HepG2 (cell line): ENCODE results near the gene PC. TPM values are rescaled to one million over a fixed set of nuclear protein-coding genes. Genes with fewer than 3 reads are reported as not detected.

Source experiments
- ATAC-seq: fragments of 200-7000 bp; cut with Tn5 transposase; 3 replicates; pipeline ENCODE4 v1.9.1; 2020; ENCODE audit warnings: mild to moderate bottlenecking, moderate library complexity
- BruUV-seq: library from RNA; stranded (reverse); fragments of 400-500 nt; replicated peaks from 2 replicates; lab custom pipeline; 2021; lab: Mats Ljungman, UMichigan
- CTCF ChIA-PET: fragments of 300-600 bp; formaldehyde crosslinking; extraction: SDS; loops from one replicate; lab custom pipeline; 2021; ENCODE audit warnings: low total read pairs, inconsistent platforms, low intra/inter-chr PET ratio; lab: Yijun Ruan, JAX
- POLR2A ChIA-PET: fragments of 350-600 bp; sonication (Branson Sonifier 250); formaldehyde crosslinking; loops from one replicate; lab custom pipeline; 2020; ENCODE audit warnings: antibody characterized with exemption, inconsistent platforms; lab: Yijun Ruan, JAX
- DNase-seq: peaks from one replicate; pipeline ENCODE4 v3.0.0-alpha.2; 2015; ENCODE audit warnings: low spot score
- FAIRE-seq: peaks from 3 replicates; lab custom pipeline; 2011; peaks lifted over from hg19 to GRCh38; lab: Jason Lieb, UNC
- H2AFZ ChIP-seq: one replicate; pipeline ENCODE4 v1.6.1; 2011; ENCODE audit warnings: low read length, inconsistent platforms
- H3K27ac ChIP-seq: fragments of 300-600 bp; 3 replicates; pipeline ENCODE4 v1.8.0; 2011; ENCODE audit warnings: mixed run types, mild to moderate bottlenecking, mixed read lengths, low read length, inconsistent platforms; ENCODE audit not compliant: insufficient read depth; ENCODE audit errors: extremely low read length
- H3K27me3 ChIP-seq, 2 experiments: fragments of 200-600 bp in 1 of 2; 2 replicates in 1 of 2; 3 replicates in 1 of 2; pipeline versions ENCODE4 v1.6.0 to v1.8.0; 2011; ENCODE audit warnings: low read length in 2 of 2, mild to moderate bottlenecking in 2 of 2, moderate library complexity in 2 of 2, inconsistent platforms in 1 of 2; ENCODE audit not compliant: insufficient read depth in 2 of 2, control insufficient read depth in 1 of 2
- H3K36me3 ChIP-seq, 2 experiments: fragments of 200-600 bp in 1 of 2; replicated peaks in 1 of 2; 2 replicates in 1 of 2; 3 replicates in 1 of 2; pipeline versions ENCODE4 v1.5.1 to v1.8.0; 2011; ENCODE audit warnings: low read length in 2 of 2, inconsistent platforms in 1 of 2; ENCODE audit not compliant: insufficient read depth in 2 of 2, control insufficient read depth in 1 of 2
- H3K4me1 ChIP-seq: 2 replicates; pipeline ENCODE4 v1.5.1; 2012; ENCODE audit warnings: low read length, inconsistent platforms; ENCODE audit not compliant: insufficient read depth
- H3K4me2 ChIP-seq: 2 replicates; pipeline ENCODE4 v1.6.0; 2011; ENCODE audit warnings: low read depth, low read length, inconsistent platforms
- H3K4me3 ChIP-seq, 3 experiments: fragments of 200-600 bp in 1 of 3; sonication (generic), shearing (Covaris generic) in 1 of 3; replicated peaks in 1 of 3; 2 replicates each; pipeline ENCODE4 v1.5.1; 2011 to 2016; ENCODE audit warnings: low read length in 3 of 3, inconsistent platforms in 2 of 3, low read depth in 2 of 3, mild to moderate bottlenecking in 2 of 3, control low read depth in 1 of 3, mixed read lengths in 1 of 3; ENCODE audit not compliant: insufficient read depth in 1 of 3
- H3K79me2 ChIP-seq: one replicate; pipeline ENCODE4 v1.6.1; 2011; ENCODE audit warnings: low read length, inconsistent platforms; ENCODE audit not compliant: insufficient read depth
- H3K9ac ChIP-seq: 2 replicates; pipeline ENCODE4 v1.6.0; 2011; ENCODE audit warnings: mild to moderate bottlenecking, low read depth, low read length, inconsistent platforms; ENCODE audit not compliant: insufficient read depth
- H3K9me3 ChIP-seq: 2 replicates; pipeline ENCODE4 v1.5.1; 2012; ENCODE audit warnings: mild to moderate bottlenecking, low read length
- H4K20me1 ChIP-seq: 2 replicates; pipeline ENCODE4 v1.6.0; 2011; ENCODE audit warnings: inconsistent platforms, mild to moderate bottlenecking, low read length, moderate library complexity; ENCODE audit not compliant: insufficient read depth
- ETV5 ChIP-seq: IDR thresholded peaks from 2 replicates; pipeline ENCODE4 v1.6.1; 2018; ENCODE audit warnings: missing biosample characterization, missing genetic modification reagents, inconsistent platforms, borderline replicate concordance
- FOXA3 ChIP-seq: IDR thresholded peaks from 2 replicates; pipeline ENCODE4 v1.6.1; 2016; ENCODE audit warnings: missing genetic modification reagents, missing compliant biosample characterization
- GABPA ChIP-seq, 2 experiments: IDR thresholded peaks; 2 replicates each; pipeline ENCODE4 v1.6.1; 2011 to 2016; ENCODE audit warnings: low read depth in 2 of 2, low read length in 1 of 2, missing biosample characterization in 1 of 2, missing genetic modification characterization in 1 of 2
- HDAC1 ChIP-seq: sonication (generic); formaldehyde crosslinking; IDR thresholded peaks from 2 replicates; pipeline ENCODE4 v1.5.1; 2020; ENCODE audit warnings: mild to moderate bottlenecking, missing genetic modification reagents
- HNF4A ChIP-seq: sonication (generic); formaldehyde crosslinking; IDR thresholded peaks from 2 replicates; pipeline ENCODE4 v1.4.0; 2020; ENCODE audit warnings: missing genetic modification reagents
- JUND ChIP-seq: sonication (generic); formaldehyde crosslinking; IDR thresholded peaks from 2 replicates; pipeline ENCODE4 v1.8.0; 2022; ENCODE audit warnings: mild to moderate bottlenecking, missing genetic modification reagents
- PCBP2 ChIP-seq: fragments of 200-400 bp; formaldehyde crosslinking; optimal IDR thresholded peaks from 2 replicates; pipeline ENCODE3; 2018; ENCODE audit warnings: low read length, low read depth; ENCODE audit not compliant: poor library complexity, severe bottlenecking
- PHF21A ChIP-seq: sonication (generic); formaldehyde crosslinking; IDR thresholded peaks from 2 replicates; pipeline ENCODE4 v1.5.0; 2020; ENCODE audit warnings: mild to moderate bottlenecking, missing genetic modification reagents
- RCOR2 ChIP-seq: IDR thresholded peaks from 2 replicates; pipeline ENCODE4 v1.6.1; 2016; ENCODE audit warnings: missing biosample characterization, missing genetic modification reagents
- SP1 ChIP-seq, 2 experiments: fragments of 450-650 bp in 1 of 2; sonication (generic) in 1 of 2; formaldehyde crosslinking in 1 of 2; IDR thresholded peaks; 2 replicates each; pipeline versions ENCODE4 v1.4.0 to v1.6.1; 2016 to 2020; ENCODE audit warnings: missing genetic modification reagents in 1 of 2
- ZFP36 ChIP-seq: fragments of 150-350 bp; IDR thresholded peaks from 2 replicates; pipeline ENCODE4 v1.6.1; 2018; ENCODE audit warnings: borderline replicate concordance, low read length, low read depth; ENCODE audit not compliant: partially characterized antibody
- ZKSCAN1 ChIP-seq: fragments of 150-350 bp; IDR thresholded peaks from 2 replicates; pipeline ENCODE4 v1.6.1; 2014; ENCODE audit warnings: low read length
- ZMAT3 ChIP-seq: sonication (generic); formaldehyde crosslinking; conservative IDR thresholded peaks from 2 replicates; pipeline ENCODE4 v1.7.0; 2021; ENCODE audit warnings: missing genetic modification reagents
- ZNF234 ChIP-seq: sonication (generic); formaldehyde crosslinking; conservative IDR thresholded peaks from 2 replicates; pipeline ENCODE4 v1.5.1; 2020; ENCODE audit warnings: mild to moderate bottlenecking, missing genetic modification reagents
- ZNF350 ChIP-seq: sonication (generic); formaldehyde crosslinking; IDR thresholded peaks from 2 replicates; pipeline ENCODE4 v1.4.0; 2020; ENCODE audit warnings: mild to moderate bottlenecking, low read depth, missing genetic modification reagents, borderline replicate concordance
- ZNF484 ChIP-seq: sonication (generic); formaldehyde crosslinking; IDR thresholded peaks from 2 replicates; pipeline ENCODE4 v1.5.1; 2020; ENCODE audit warnings: mild to moderate bottlenecking, low read depth, missing genetic modification reagents, borderline replicate concordance
- ZNF501 ChIP-seq: sonication (generic); formaldehyde crosslinking; IDR thresholded peaks from 2 replicates; pipeline ENCODE4 v1.5.1; 2020; ENCODE audit warnings: mild to moderate bottlenecking, moderate library complexity, missing genetic modification reagents
- WGBS: methylation state at CpG from one replicate; pipeline ENCODE4 v1.1.6; 2017; ENCODE audit warnings: low lambda C conversion rate; 5-methylcytosine and 5-hydroxymethylcytosine counted together
- in situ Hi-C: cut with HindIII; loops from 2 replicates; pipeline ENCODE4 v1.10.0; 2017; ENCODE audit warnings: low pct_unique_long_range_greater_than_20kb; ENCODE audit not compliant: extremely low pct_ligation_motif_present
- intact Hi-C: fragments of 100-400 bp; cut with micrococcal nuclease; formaldehyde crosslinking; loops from one replicate; pipeline ENCODE4 v1.10.0; 2022; ENCODE audit not compliant: unreplicated experiment
- polyA plus RNA-seq, 8 experiments: library from polyadenylated mRNA; depleted of rRNA in 3 of 8; stranded (reverse) in 7 of 8; unstranded in 1 of 8; fragments of >200 nt; fragmentation: Illumina TruSeq in 4 of 8; extraction: Trizol in 4 of 8; gene quantifications; 2 replicates each; pipeline versions ENCODE4 v1.2.1 to v1.2.3, GENCODE V29; 2011 to 2016; ENCODE audit warnings: low read depth in 4 of 8, missing spikeins in 1 of 8, mixed read lengths in 1 of 8; ENCODE audit not compliant: insufficient read depth in 1 of 8
- total RNA-seq, 5 experiments: library from RNA; depleted of rRNA; stranded (reverse); fragments of >200 nt; fragmentation: Illumina TruSeq; extraction: Trizol; gene quantifications; 2 replicates each; pipeline ENCODE4 v1.2.3, GENCODE V29; 2016; ENCODE audit warnings: low read depth in 1 of 5
- TF ChIP-seq, protein P1 (sequence below): sonication (generic); formaldehyde crosslinking; IDR thresholded peaks from 2 replicates; pipeline ENCODE4 v1.4.0; 2020; ENCODE audit warnings: low read depth, missing genetic modification reagents
- TF ChIP-seq, protein P2 (sequence below): sonication (generic); formaldehyde crosslinking; IDR thresholded peaks from 2 replicates; pipeline ENCODE4 v1.4.0; 2020; ENCODE audit warnings: missing genetic modification reagents, borderline replicate concordance

The PC gene
- total and polyA plus RNA-seq, 2 of the 13 experiments (the other 11 are each of a cell fraction or from before 2014, with no cell fraction given) = 29.0 to 39.0 TPM

DNA sequence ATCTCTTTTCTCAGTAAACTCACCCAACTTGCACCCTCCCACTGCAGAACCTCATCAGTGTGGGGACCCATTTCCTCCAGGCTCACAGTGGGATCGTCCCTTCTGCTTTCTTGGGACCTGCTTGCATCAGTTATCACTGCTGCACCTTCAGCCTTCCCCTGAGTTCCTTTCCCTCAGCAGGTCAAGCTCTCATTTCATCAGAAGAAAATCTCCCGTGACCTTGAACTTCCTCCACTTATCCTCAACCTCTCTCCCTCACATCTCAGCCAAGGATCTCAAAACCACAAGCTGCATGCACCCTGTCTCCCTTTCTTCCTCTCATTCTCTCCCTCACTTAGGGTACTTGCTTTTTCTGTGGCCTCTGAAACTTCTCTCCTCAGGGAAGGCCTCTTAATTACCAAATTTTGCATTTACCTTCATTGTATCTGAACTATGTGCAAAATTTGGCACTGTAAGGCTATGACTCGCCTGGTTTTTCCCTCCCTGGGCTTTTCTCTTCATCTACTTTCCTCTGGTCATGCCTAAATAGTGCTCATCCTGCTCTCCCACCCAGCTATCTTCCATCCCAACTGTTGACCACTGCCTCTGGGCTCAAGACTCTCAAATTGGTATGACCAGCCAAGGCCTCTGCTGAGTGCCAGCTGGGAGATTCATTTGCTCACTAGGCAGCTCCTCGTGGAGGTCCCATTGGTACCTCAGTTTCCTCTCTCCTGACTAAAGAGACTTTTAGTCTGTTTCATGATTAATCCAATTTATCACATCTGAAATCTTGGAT is 117.7 kb downstream of the PC start:
- no peak overlapping the region for H3K9ac ChIP-seq
- no TSS peak for BruUV-seq
- H3K4me1 ChIP-seq = peaks cover 28% of the 10 kb centered on the region
- DNase-seq (no peak), ATAC-seq (no peak), FAIRE-seq (no peak)
- H3K4me2 ChIP-seq = no peak overlapping the region
- 91% methylated on average over 4 of the region's 4 CpGs for WGBS
- H3K27ac ChIP-seq = no peak overlapping the region
- H3K79me2 ChIP-seq = peaks cover 28% of the 10 kb centered on the region
- intact Hi-C loops = loop anchor here (5.0 kb wide), 1 partner anchor 137 kb away; the partner anchor contains the start of gene C11orf86
- H3K27me3 ChIP-seq = no peaks in the 10 kb centered on the region; a peak in 2 of 5 replicates
- no peaks in the 10 kb centered on the region for H3K9me3 ChIP-seq
- ChIA-PET POLR2A (no interaction called here), CTCF (no interaction called here)
- H3K36me3 ChIP-seq = peaks cover 2 to 21% of the 10 kb centered on the region in 2 experiments; a peak in 2 of 5 replicates
- H2AFZ ChIP-seq = no peak overlapping the region
- no peak overlapping the region for H3K4me3 ChIP-seq
- in situ Hi-C loops = loop anchor here (10.0 to 25.0 kb wide), 3 partner anchors 134 to 428 kb away; partner anchors contain the start of genes C11orf86, CTSF and NPAS4
- peaks cover 5% of the 10 kb centered on the region; the same call in 1 of the 2 replicates for H4K20me1 ChIP-seq
- TF ChIP-seq, protein P1, sequence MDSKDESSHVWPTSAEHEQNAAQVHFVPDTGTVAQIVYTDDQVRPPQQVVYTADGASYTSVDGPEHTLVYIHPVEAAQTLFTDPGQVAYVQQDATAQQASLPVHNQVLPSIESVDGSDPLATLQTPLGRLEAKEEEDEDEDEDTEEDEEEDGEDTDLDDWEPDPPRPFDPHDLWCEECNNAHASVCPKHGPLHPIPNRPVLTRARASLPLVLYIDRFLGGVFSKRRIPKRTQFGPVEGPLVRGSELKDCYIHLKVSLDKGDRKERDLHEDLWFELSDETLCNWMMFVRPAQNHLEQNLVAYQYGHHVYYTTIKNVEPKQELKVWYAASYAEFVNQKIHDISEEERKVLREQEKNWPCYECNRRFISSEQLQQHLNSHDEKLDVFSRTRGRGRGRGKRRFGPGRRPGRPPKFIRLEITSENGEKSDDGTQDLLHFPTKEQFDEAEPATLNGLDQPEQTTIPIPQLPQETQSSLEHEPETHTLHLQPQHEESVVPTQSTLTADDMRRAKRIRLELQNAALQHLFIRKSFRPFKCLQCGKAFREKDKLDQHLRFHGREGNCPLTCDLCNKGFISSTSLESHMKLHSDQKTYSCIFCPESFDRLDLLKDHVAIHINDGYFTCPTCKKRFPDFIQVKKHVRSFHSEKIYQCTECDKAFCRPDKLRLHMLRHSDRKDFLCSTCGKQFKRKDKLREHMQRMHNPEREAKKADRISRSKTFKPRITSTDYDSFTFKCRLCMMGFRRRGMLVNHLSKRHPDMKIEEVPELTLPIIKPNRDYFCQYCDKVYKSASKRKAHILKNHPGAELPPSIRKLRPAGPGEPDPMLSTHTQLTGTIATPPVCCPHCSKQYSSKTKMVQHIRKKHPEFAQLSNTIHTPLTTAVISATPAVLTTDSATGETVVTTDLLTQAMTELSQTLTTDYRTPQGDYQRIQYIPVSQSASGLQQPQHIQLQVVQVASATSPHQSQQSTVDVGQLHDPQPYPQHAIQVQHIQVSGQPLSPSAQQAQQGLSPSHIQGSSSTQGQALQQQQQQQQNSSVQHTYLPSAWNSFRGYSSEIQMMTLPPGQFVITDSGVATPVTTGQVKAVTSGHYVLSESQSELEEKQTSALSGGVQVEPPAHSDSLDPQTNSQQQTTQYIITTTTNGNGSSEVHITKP (CRISPR knock-in tag) = no peak
- TF ChIP-seq ZMAT3 (CRISPR knock-in tag) (no peak), JUND (CRISPR knock-in tag) (no peak), ZNF484 (no peak), ZNF501 (CRISPR knock-in tag) (no peak), HNF4A (CRISPR knock-in tag) (no peak), PHF21A (no peak), HDAC1 (CRISPR knock-in tag) (no peak), FOXA3 (no peak), PCBP2 (no peak), ETV5 (no peak), ZNF234 (CRISPR knock-in tag) (no peak), ZNF350 (CRISPR knock-in tag) (no peak), ZKSCAN1 (no peak), SP1 (IDR thresholded peaks at IDR 0.05) (no peak), SP1 (CRISPR knock-in tag; IDR thresholded peaks at IDR 0.05) (no peak), ZFP36 (no peak), RCOR2 (no peak), GABPA (IDR thresholded peaks at IDR 0.05; ENCODE audit: low read depth, low read length) (no peak), GABPA (CRISPR knock-in tag; IDR thresholded peaks at IDR 0.05; ENCODE audit: low read depth) (no peak)
- TF ChIP-seq, protein P2, sequence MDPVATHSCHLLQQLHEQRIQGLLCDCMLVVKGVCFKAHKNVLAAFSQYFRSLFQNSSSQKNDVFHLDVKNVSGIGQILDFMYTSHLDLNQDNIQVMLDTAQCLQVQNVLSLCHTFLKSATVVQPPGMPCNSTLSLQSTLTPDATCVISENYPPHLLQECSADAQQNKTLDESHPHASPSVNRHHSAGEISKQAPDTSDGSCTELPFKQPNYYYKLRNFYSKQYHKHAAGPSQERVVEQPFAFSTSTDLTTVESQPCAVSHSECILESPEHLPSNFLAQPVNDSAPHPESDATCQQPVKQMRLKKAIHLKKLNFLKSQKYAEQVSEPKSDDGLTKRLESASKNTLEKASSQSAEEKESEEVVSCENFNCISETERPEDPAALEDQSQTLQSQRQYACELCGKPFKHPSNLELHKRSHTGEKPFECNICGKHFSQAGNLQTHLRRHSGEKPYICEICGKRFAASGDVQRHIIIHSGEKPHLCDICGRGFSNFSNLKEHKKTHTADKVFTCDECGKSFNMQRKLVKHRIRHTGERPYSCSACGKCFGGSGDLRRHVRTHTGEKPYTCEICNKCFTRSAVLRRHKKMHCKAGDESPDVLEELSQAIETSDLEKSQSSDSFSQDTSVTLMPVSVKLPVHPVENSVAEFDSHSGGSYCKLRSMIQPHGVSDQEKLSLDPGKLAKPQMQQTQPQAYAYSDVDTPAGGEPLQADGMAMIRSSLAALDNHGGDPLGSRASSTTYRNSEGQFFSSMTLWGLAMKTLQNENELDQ = no peak
